ENCODE measurements around the gene FUT1. TPM values are rescaled to one million over a fixed set of nuclear protein-coding genes. Genes with fewer than 3 reads are reported as not detected.
A peak's percentile ranks its signal among the peaks of the same experiment; 100 is the strongest.

FUT1 gene
- total and polyA plus RNA-seq, 2 donors (not counting 1 experiment from before 2014, with no cell fraction given), result not detected

DNA sequence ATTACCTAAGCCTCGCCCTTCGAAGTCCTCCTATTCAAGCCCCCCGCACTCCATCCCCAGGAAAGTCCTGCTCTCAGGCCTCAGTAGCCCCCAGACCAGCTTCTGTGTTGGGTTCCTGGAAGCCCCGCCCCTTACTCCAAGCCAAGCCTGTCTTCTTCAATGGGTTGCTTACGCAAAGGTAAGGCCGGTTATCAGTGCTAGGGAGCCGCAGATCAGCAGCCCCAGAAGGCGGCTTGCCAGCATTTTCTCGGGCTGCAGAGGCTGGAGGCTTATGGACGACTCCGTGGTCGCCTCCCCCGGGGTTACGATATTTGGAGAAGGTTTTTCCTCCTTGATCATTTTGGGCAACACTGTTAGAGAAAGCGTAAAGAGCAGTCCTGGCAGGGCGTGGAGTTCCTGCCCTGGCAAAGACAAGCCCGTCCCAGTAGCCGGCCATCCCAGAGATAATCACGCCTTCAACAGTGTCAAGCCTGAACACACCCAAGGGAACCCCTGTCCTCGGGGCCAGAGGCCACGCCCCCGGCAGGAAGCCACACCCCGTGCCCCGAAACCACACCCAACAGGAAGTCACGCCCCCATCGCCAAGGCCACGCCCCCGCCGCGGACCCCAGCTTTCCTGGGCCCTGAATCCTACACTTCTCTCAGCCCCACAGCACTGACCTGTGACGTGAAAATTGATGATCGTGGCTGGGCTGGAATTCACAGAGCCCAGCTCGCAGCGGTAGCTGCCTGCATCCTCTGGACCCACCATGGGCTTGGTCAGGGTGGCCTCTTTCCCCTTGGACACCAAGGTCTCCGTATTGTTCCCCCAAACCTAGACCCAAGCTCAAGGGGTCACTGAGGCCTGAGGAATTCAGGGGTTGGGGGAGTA lies 11.1 kb downstream of the FUT1 start:
- no peak overlapping the region for H3K4me2 ChIP-seq (replicated peaks; ENCODE audit: low read depth, low read length, poor library complexity, severe bottlenecking)
- TF ChIP-seq, protein P1, sequence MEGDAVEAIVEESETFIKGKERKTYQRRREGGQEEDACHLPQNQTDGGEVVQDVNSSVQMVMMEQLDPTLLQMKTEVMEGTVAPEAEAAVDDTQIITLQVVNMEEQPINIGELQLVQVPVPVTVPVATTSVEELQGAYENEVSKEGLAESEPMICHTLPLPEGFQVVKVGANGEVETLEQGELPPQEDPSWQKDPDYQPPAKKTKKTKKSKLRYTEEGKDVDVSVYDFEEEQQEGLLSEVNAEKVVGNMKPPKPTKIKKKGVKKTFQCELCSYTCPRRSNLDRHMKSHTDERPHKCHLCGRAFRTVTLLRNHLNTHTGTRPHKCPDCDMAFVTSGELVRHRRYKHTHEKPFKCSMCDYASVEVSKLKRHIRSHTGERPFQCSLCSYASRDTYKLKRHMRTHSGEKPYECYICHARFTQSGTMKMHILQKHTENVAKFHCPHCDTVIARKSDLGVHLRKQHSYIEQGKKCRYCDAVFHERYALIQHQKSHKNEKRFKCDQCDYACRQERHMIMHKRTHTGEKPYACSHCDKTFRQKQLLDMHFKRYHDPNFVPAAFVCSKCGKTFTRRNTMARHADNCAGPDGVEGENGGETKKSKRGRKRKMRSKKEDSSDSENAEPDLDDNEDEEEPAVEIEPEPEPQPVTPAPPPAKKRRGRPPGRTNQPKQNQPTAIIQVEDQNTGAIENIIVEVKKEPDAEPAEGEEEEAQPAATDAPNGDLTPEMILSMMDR (IDR thresholded peaks at IDR 0.05), result no peak
- TF ChIP-seq EZH2 (IDR thresholded peaks at IDR 0.05; ENCODE audit: borderline replicate concordance, insufficient read depth, low read depth, low read length, poor library complexity, severe bottlenecking), result no peak
- CTCF ChIA-PET, result no interaction called here
- H3K27ac ChIP-seq (ENCODE audit: low read length in 2 of 2), result no peak overlapping the region
- H3K27me3 ChIP-seq (replicated peaks in 1 of 4; ENCODE audit: control extremely low read depth in 1 of 4, control insufficient read depth in 3 of 4, insufficient read depth in 4 of 4, low read length in 3 of 4), result peaks cover 0 to 40% (median 20%) of the 10 kb centered on the region in 4 experiments
- peaks cover 19% of the 10 kb centered on the region for H3K4me1 Mint-ChIP-seq
- no peaks in the 10 kb centered on the region for H4K20me1 ChIP-seq (ENCODE audit: control insufficient read depth, insufficient read depth, low read length, poor library complexity, severe bottlenecking)
- no peaks in the 10 kb centered on the region for H3K9me3 Mint-ChIP-seq (ENCODE audit: insufficient read depth)
- peak overlapping the region; percentile 49 for H3K4me3 Mint-ChIP-seq
- no peaks in the 10 kb centered on the region for H3K79me2 ChIP-seq (ENCODE audit: control insufficient read depth, insufficient read depth, low read length)
- DNase-seq (peak; percentile 50), ATAC-seq (ENCODE audit: low read depth) (no peak)
- H3K27ac Mint-ChIP-seq, result peak overlapping the region; percentile 46
- H3K4me3 ChIP-seq (ENCODE audit: control extremely low read depth in 1 of 5, extremely low read depth in 1 of 5, insufficient read depth in 1 of 5, low read depth in 2 of 5, low read length in 4 of 5), result no peak overlapping the region
- intact Hi-C loops (cut with micrococcal nuclease), result no loop called here
- H2AFZ ChIP-seq (ENCODE audit: insufficient read depth, low read depth, low read length, poor library complexity, severe bottlenecking), result no peak overlapping the region
- 51% methylated on average over 32 of the region's 35 CpGs for WGBS (ENCODE audit: insufficient coverage)
- H3K27me3 Mint-ChIP-seq, result peaks cover 25% of the 10 kb centered on the region
- no peaks in the 10 kb centered on the region for H3K36me3 ChIP-seq (replicated peaks in 1 of 2; ENCODE audit: control extremely low read depth in 1 of 2, control insufficient read depth in 1 of 2, extremely low read depth in 1 of 2, insufficient read depth in 2 of 2, low read length in 1 of 2)
- H3K9ac ChIP-seq (ENCODE audit: low read length), result no peak overlapping the region
- H3K4me1 ChIP-seq (ENCODE audit: control insufficient read depth in 2 of 2, insufficient read depth in 2 of 2, low read length in 2 of 2), result peaks cover 22 to 28% of the 10 kb centered on the region in 2 donors
- POLR2A ChIA-PET, result no interaction called here
- peaks cover 0 to 38% (median 0%) of the 10 kb centered on the region in 3 donors for H3K9me3 ChIP-seq (ENCODE audit: control extremely low read depth in 1 of 3, control insufficient read depth in 2 of 3, insufficient read depth in 1 of 3, low read length in 2 of 3)
